Measurements from ENCODE around the gene MMEL1.

GRCh38 chr1:2583331-2583791 lies 49.5 kb downstream of the MMEL1 start:
- TF ChIP-seq, protein P1, sequence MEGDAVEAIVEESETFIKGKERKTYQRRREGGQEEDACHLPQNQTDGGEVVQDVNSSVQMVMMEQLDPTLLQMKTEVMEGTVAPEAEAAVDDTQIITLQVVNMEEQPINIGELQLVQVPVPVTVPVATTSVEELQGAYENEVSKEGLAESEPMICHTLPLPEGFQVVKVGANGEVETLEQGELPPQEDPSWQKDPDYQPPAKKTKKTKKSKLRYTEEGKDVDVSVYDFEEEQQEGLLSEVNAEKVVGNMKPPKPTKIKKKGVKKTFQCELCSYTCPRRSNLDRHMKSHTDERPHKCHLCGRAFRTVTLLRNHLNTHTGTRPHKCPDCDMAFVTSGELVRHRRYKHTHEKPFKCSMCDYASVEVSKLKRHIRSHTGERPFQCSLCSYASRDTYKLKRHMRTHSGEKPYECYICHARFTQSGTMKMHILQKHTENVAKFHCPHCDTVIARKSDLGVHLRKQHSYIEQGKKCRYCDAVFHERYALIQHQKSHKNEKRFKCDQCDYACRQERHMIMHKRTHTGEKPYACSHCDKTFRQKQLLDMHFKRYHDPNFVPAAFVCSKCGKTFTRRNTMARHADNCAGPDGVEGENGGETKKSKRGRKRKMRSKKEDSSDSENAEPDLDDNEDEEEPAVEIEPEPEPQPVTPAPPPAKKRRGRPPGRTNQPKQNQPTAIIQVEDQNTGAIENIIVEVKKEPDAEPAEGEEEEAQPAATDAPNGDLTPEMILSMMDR (IDR thresholded peaks at IDR 0.05) = no peak
- TF ChIP-seq POLR2A (IDR thresholded peaks at IDR 0.05; ENCODE audit: low read depth) = no peak
- no peak for TF ChIP-seq POLR2AphosphoS5 (IDR thresholded peaks at IDR 0.05)
